ENCODE results near the gene IL22RA2. TPM values are rescaled to one million over a fixed set of nuclear protein-coding genes. Genes with fewer than 3 reads are reported as not detected.

The IL22RA2 gene
- total RNA-seq, 1 donor from 2014 or later: not detected

DNA sequence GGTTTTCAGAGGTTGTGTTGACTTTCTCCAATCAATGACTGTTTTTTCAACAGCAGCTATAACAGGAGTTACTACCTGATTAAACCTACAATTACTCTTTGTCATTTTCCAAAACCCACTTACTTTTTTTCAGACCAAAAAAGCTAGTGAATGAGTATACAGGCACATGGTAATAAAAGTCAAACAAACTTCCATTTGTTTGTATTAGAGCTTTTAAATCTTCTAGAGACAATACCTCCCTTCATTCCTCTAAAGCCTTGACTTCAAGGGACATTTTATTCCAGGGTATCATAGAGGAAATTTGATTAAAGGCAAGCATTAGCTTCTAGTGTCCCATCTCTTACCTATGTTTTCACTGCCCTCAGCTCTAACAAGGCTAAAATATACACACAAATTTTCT is 52.7 kb downstream of the IL22RA2 start:
- Mint-ChIP-seq H3K36me3 (ENCODE audit: low read depth, unreplicated experiment) (peaks cover 5% of the 10 kb centered on the region), H3K27ac (ENCODE audit: unreplicated experiment) (no peak overlapping the region), H3K27me3 (ENCODE audit: low read depth, unreplicated experiment) (no peaks in the 10 kb centered on the region), H3K4me1 (ENCODE audit: low read depth, unreplicated experiment) (no peaks in the 10 kb centered on the region), H3K9me3 (ENCODE audit: unreplicated experiment) (peaks cover 9% of the 10 kb centered on the region), H3K4me3 (ENCODE audit: unreplicated experiment) (no peak overlapping the region)
- H3K9me3 ChIP-seq (ENCODE audit: insufficient read depth, low read depth, low read length): peaks cover 3% of the 10 kb centered on the region
- no peak for FAIRE-seq
- H2AFZ ChIP-seq (ENCODE audit: low read depth, low read length): no peak overlapping the region
- no peaks in the 10 kb centered on the region for H3K79me2 ChIP-seq (ENCODE audit: insufficient read depth, low read length)
- no peaks in the 10 kb centered on the region for H3K4me1 ChIP-seq (ENCODE audit: insufficient read depth, low read length)
- no peak overlapping the region for H3K4me3 ChIP-seq (ENCODE audit: insufficient read depth, low read depth, low read length)
- H4K20me1 ChIP-seq (ENCODE audit: insufficient read depth, low read length): no peaks in the 10 kb centered on the region
- H3K27me3 ChIP-seq (ENCODE audit: insufficient read depth, low read length): no peaks in the 10 kb centered on the region
- H3K9ac ChIP-seq (ENCODE audit: low read length): no peak overlapping the region
- no peak overlapping the region for H3K4me2 ChIP-seq (ENCODE audit: low read length)
- H3K27ac ChIP-seq (ENCODE audit: low read depth, low read length): no peak overlapping the region
- no peak for DNase-seq (ENCODE audit: low read depth)
- no peaks in the 10 kb centered on the region for H3K36me3 ChIP-seq (ENCODE audit: insufficient read depth, low read length)
- TF ChIP-seq, protein P1, sequence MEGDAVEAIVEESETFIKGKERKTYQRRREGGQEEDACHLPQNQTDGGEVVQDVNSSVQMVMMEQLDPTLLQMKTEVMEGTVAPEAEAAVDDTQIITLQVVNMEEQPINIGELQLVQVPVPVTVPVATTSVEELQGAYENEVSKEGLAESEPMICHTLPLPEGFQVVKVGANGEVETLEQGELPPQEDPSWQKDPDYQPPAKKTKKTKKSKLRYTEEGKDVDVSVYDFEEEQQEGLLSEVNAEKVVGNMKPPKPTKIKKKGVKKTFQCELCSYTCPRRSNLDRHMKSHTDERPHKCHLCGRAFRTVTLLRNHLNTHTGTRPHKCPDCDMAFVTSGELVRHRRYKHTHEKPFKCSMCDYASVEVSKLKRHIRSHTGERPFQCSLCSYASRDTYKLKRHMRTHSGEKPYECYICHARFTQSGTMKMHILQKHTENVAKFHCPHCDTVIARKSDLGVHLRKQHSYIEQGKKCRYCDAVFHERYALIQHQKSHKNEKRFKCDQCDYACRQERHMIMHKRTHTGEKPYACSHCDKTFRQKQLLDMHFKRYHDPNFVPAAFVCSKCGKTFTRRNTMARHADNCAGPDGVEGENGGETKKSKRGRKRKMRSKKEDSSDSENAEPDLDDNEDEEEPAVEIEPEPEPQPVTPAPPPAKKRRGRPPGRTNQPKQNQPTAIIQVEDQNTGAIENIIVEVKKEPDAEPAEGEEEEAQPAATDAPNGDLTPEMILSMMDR (IDR thresholded peaks at IDR 0.05; ENCODE audit: insufficient read depth, low read depth, low read length): no peak
- no peak for TF ChIP-seq EZH2 (IDR thresholded peaks at IDR 0.05; ENCODE audit: insufficient read depth, low read length)

DNA sequence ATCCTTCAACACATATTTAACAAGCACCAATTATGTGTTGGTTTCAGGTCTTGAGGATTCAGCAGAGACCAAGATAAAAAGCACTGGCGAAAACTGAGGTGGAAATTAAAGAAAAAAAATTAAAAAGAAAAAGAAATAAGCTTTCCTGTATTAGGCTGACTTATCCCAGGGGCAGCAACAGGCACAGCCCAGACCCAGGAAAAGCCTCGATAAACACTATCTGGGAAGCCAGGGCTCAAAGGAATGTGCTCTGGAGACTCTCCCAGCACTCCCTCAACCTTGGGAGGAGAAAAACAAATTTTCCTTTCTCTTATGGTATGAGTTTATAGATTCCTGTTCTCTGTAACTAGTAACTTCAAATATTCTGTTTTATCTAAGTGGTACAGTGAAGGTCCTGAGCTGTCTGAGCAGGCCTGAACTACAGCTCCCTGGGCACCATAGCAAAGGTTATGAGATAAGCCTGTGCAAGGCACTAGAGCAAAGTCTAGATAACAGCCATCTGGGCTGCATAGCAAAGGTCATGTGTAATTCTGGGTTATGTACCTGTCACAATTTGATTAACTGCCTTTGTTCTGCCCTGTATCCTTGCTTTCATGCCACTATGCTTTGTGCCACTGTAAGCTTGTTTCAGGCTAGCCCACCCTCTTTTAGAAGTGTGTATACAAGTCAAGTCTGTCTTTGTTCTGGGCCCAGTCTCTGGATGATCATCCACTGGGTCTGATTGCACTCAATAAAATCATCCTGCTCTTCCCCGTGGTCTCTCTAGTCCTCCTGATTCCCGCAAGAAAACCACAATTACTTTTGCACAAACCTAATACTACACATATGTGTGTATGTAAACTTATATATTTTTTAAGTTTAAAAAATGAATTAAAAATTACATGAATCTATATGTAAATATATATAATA is 54.0 kb downstream of the IL22RA2 start:
- DNase-seq (ENCODE audit: low read depth) (no peak), FAIRE-seq (no peak)
- Histone ChIP-seq H3K4me3 (ENCODE audit: insufficient read depth, low read depth, low read length) (no peak overlapping the region), H3K36me3 (ENCODE audit: insufficient read depth, low read length) (no peaks in the 10 kb centered on the region), H3K27ac (ENCODE audit: low read depth, low read length) (no peak overlapping the region), H3K4me1 (ENCODE audit: insufficient read depth, low read length) (no peaks in the 10 kb centered on the region), H3K9ac (ENCODE audit: low read length) (no peak overlapping the region), H3K4me2 (ENCODE audit: low read length) (no peak overlapping the region), H3K27me3 (ENCODE audit: insufficient read depth, low read length) (no peaks in the 10 kb centered on the region), H2AFZ (ENCODE audit: low read depth, low read length) (no peak overlapping the region), H3K9me3 (ENCODE audit: insufficient read depth, low read depth, low read length) (peaks cover 3% of the 10 kb centered on the region), H4K20me1 (ENCODE audit: insufficient read depth, low read length) (no peaks in the 10 kb centered on the region), H3K79me2 (ENCODE audit: insufficient read depth, low read length) (no peaks in the 10 kb centered on the region)
- Mint-ChIP-seq H3K9me3 (ENCODE audit: unreplicated experiment) (peaks cover 9% of the 10 kb centered on the region), H3K27me3 (ENCODE audit: low read depth, unreplicated experiment) (no peaks in the 10 kb centered on the region), H3K27ac (ENCODE audit: unreplicated experiment) (no peak overlapping the region), H3K4me1 (ENCODE audit: low read depth, unreplicated experiment) (no peaks in the 10 kb centered on the region), H3K4me3 (ENCODE audit: unreplicated experiment) (no peak overlapping the region), H3K36me3 (ENCODE audit: low read depth, unreplicated experiment) (peaks cover 5% of the 10 kb centered on the region)
- no peak for TF ChIP-seq EZH2 (IDR thresholded peaks at IDR 0.05; ENCODE audit: insufficient read depth, low read length)
- TF ChIP-seq, protein P1 (IDR thresholded peaks at IDR 0.05; ENCODE audit: insufficient read depth, low read depth, low read length): no peak

GRCh38 chr6:137117581-137117980 is 55.9 kb downstream of the IL22RA2 start:
- Histone ChIP-seq H3K4me2 (ENCODE audit: low read length) (no peak overlapping the region), H3K4me3 (ENCODE audit: insufficient read depth, low read depth, low read length) (no peak overlapping the region), H3K79me2 (ENCODE audit: insufficient read depth, low read length) (no peaks in the 10 kb centered on the region), H3K9ac (ENCODE audit: low read length) (no peak overlapping the region), H3K27me3 (ENCODE audit: insufficient read depth, low read length) (no peaks in the 10 kb centered on the region), H3K4me1 (ENCODE audit: insufficient read depth, low read length) (no peaks in the 10 kb centered on the region), H3K36me3 (ENCODE audit: insufficient read depth, low read length) (no peaks in the 10 kb centered on the region), H3K9me3 (ENCODE audit: insufficient read depth, low read depth, low read length) (peaks cover 3% of the 10 kb centered on the region), H2AFZ (ENCODE audit: low read depth, low read length) (no peak overlapping the region), H4K20me1 (ENCODE audit: insufficient read depth, low read length) (no peaks in the 10 kb centered on the region), H3K27ac (ENCODE audit: low read depth, low read length) (no peak overlapping the region)
- Mint-ChIP-seq H3K36me3 (ENCODE audit: low read depth, unreplicated experiment) (peaks cover 5% of the 10 kb centered on the region), H3K4me1 (ENCODE audit: low read depth, unreplicated experiment) (no peaks in the 10 kb centered on the region), H3K4me3 (ENCODE audit: unreplicated experiment) (no peak overlapping the region), H3K27ac (ENCODE audit: unreplicated experiment) (no peak overlapping the region), H3K9me3 (ENCODE audit: unreplicated experiment) (peaks cover 9% of the 10 kb centered on the region), H3K27me3 (ENCODE audit: low read depth, unreplicated experiment) (no peaks in the 10 kb centered on the region)
- FAIRE-seq: no peak
- DNase-seq (ENCODE audit: low read depth): no peak
- no peak for TF ChIP-seq EZH2 (IDR thresholded peaks at IDR 0.05; ENCODE audit: insufficient read depth, low read length)
- TF ChIP-seq, protein P1 (IDR thresholded peaks at IDR 0.05; ENCODE audit: insufficient read depth, low read depth, low read length): no peak

Data from astrocyte (in vitro differentiated cells and primary cell).